Hepatocyte (in vitro differentiated cells): ENCODE measurements around the gene GIMAP2.

Source experiments
- CTCF ChIP-seq: fragments of 200-600 bp; sonication (generic); IDR thresholded peaks from 2 replicates; pipeline ENCODE4 v1.5.1; 2016; ENCODE audit warnings: antibody characterized with exemption, mild to moderate bottlenecking; ENCODE audit not compliant: poor library complexity
- EZH2phosphoT487 ChIP-seq: fragments of 200-600 bp; sonication (generic); IDR thresholded peaks from one replicate; pipeline ENCODE4 v1.6.1; 2018; ENCODE audit warnings: antibody characterized with exemption, mild to moderate bottlenecking, low read depth, moderate library complexity; ENCODE audit not compliant: unreplicated experiment, severe bottlenecking

- TF ChIP-seq CTCF = no peak
- TF ChIP-seq EZH2phosphoT487 = no peak
Observed at GRCh38 chr7:150719960-150720891, 34.7 kb downstream of the GIMAP2 start.
